HG02938 (cell line): ENCODE data around the gene PUS3.
"Not testable (repeated sequence)": the region's sequence is repeated elsewhere in the genome, so short reads cannot be mapped to it uniquely, and the experiment has no call there.

Experiments used
- ATAC-seq: cut with Tn5 transposase; IDR thresholded peaks from one replicate; pipeline ENCODE4 v1.9.1; 2021; ENCODE audit warnings: mild to moderate bottlenecking, moderate library complexity; ENCODE audit not compliant: unreplicated experiment

The PUS3 gene

GRCh38 chr11:125873881-125874555 lies 29.0 kb downstream of the PUS3 start:
- no peak for ATAC-seq

- ATAC-seq: no peak
Observed at GRCh38 chr11:125872138-125872491, 30.9 kb downstream of the PUS3 start.

GRCh38 chr11:125871391-125872137 lies 31.4 kb downstream of the PUS3 start:
- no peak for ATAC-seq

- ATAC-seq: no peak
Observed at GRCh38 chr11:125869521-125869920, 33.5 kb downstream of the PUS3 start.

GRCh38 chr11:125865354-125865753 lies 37.7 kb downstream of the PUS3 start:
- ATAC-seq: not testable (repeated sequence)

GRCh38 chr11:125862786-125863185 lies 40.2 kb downstream of the PUS3 start:
- ATAC-seq: not testable (repeated sequence)

- not testable (repeated sequence) for ATAC-seq
Observed at GRCh38 chr11:125857670-125858069, 45.3 kb downstream of the PUS3 start.

- ATAC-seq: no peak
Observed at GRCh38 chr11:125846188-125846587, 56.8 kb downstream of the PUS3 start.
